Esophagus squamous epithelium (tissue), 5 donors: ENCODE data around the gene HOXD9. TPM values are rescaled to one million over a fixed set of nuclear protein-coding genes. Genes with fewer than 3 reads are reported as not detected.

Experiments used
- DNase-seq: peaks from one replicate; lab custom pipeline; 2025; lab: John Stamatoyannopoulos, UW
- H3K27ac ChIP-seq, 4 donors: fragments of 200-600 bp; sonication (generic); one replicate each; pipeline ENCODE4 v1.5.1; 2016 to 2019; ENCODE audit warnings: mild to moderate bottlenecking in 1 of 4
- H3K27me3 ChIP-seq, 4 donors: fragments of 200-600 bp; sonication (generic); 1 replicate in 3 of 4; 2 replicates in 1 of 4; pipeline versions ENCODE4 v1.5.1 to v1.6.0; 2017 to 2021; ENCODE audit warnings: antibody characterized with exemption in 1 of 4
- H3K36me3 ChIP-seq, 3 donors: fragments of 200-600 bp; sonication (generic); one replicate each; pipeline ENCODE4 v1.5.1; 2016 to 2019
- H3K4me1 ChIP-seq, 3 donors: fragments of 200-600 bp; sonication (generic); one replicate each; pipeline ENCODE4 v1.5.1; 2017 to 2019
- H3K4me3 ChIP-seq, 4 donors: fragments of 200-600 bp; sonication (generic); 1 replicate in 3 of 4; 2 replicates in 1 of 4; pipeline ENCODE4 v1.5.1; 2016 to 2019; ENCODE audit warnings: mild to moderate bottlenecking in 2 of 4, moderate library complexity in 1 of 4
- H3K9me3 ChIP-seq, 3 donors: fragments of 200-600 bp; sonication (generic); one replicate each; pipeline ENCODE4 v1.5.1; 2016 to 2019
- POLR2A ChIP-seq, 4 donors: fragments of 450-650 bp; IDR thresholded peaks; one replicate each; pipeline ENCODE4 v1.6.1; 2017; ENCODE audit warnings: antibody characterized with exemption in 4 of 4, mild to moderate bottlenecking in 4 of 4, moderate library complexity in 3 of 4
- WGBS, 2 donors: methylation state at CpG; one replicate each; pipeline ENCODE4 v1.1.5; 2018; 5-methylcytosine and 5-hydroxymethylcytosine counted together
- intact Hi-C: fragments of 100-400 bp; cut with DNase I; formaldehyde crosslinking; loops from one replicate; pipeline ENCODE4 v1.15.0; 2022
- total RNA-seq, 4 donors: library from RNA; depleted of rRNA; stranded (reverse); fragments of >200 nt; gene quantifications; one replicate each; pipeline ENCODE4 v1.1.0, GENCODE V29; 2016
- TF ChIP-seq, protein P1 (sequence below), 6 experiments: fragments of 450-650 bp in 4 of 6; fragments of 200-600 bp in 2 of 6; sonication (generic) in 2 of 6; IDR thresholded peaks; one replicate each; pipeline ENCODE4 v1.5.1; 2016 to 2019; ENCODE audit warnings: antibody characterized with exemption in 6 of 6, mild to moderate bottlenecking in 4 of 6, moderate library complexity in 4 of 6
- donor health status: DM: yes; HTN: yes; CAD: no.

The HOXD9 gene
- total RNA-seq, 4 donors from 2014 or later, result 0.61 to 3.4 TPM; not detected in 2

DNA sequence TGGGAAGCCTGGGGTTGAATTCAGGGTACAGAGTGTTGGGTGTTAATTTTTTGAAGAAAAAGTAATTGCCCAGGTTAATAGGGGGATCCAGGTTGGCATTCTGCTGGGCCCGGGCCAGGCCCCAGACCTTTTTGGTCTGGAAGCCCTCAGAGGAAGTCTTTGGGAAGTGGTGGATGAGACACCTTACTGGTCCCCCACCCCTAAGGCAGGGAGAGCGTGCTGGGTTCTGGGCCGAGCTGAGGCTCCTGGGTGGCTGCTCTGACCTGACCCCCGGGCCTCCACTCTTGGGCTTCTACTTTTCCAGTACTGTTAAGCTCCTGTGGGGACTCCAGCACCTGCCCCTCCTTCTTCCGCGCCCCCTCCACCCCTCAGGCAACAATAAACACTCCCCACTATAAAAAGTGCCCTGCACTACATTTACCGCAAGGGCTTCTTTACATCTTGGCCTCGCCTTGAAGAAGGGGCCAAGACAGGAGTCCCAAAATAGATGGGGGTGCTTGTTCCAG is 33.8 kb downstream of the HOXD9 start:
- Histone ChIP-seq H3K27ac (no peak overlapping the region), H3K4me1 (peaks cover 22 to 64% (median 27%) of the 10 kb centered on the region in 3 donors), H3K36me3 (no peaks in the 10 kb centered on the region), H3K4me3 (no peak overlapping the region), H3K9me3 (no peaks in the 10 kb centered on the region), H3K27me3 (peaks cover 23 to 100% (median 76%) of the 10 kb centered on the region in 4 donors)
- intact Hi-C loops, result no loop called here
- no peak for TF ChIP-seq POLR2A (IDR thresholded peaks at IDR 0.05)
- TF ChIP-seq, protein P1, sequence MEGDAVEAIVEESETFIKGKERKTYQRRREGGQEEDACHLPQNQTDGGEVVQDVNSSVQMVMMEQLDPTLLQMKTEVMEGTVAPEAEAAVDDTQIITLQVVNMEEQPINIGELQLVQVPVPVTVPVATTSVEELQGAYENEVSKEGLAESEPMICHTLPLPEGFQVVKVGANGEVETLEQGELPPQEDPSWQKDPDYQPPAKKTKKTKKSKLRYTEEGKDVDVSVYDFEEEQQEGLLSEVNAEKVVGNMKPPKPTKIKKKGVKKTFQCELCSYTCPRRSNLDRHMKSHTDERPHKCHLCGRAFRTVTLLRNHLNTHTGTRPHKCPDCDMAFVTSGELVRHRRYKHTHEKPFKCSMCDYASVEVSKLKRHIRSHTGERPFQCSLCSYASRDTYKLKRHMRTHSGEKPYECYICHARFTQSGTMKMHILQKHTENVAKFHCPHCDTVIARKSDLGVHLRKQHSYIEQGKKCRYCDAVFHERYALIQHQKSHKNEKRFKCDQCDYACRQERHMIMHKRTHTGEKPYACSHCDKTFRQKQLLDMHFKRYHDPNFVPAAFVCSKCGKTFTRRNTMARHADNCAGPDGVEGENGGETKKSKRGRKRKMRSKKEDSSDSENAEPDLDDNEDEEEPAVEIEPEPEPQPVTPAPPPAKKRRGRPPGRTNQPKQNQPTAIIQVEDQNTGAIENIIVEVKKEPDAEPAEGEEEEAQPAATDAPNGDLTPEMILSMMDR (IDR thresholded peaks at IDR 0.05), result no peak
- DNase-seq, result no peak
- 27 to 46% methylated on average over 6 to 7 of the region's 8 CpGs for WGBS, 2 donors

DNA sequence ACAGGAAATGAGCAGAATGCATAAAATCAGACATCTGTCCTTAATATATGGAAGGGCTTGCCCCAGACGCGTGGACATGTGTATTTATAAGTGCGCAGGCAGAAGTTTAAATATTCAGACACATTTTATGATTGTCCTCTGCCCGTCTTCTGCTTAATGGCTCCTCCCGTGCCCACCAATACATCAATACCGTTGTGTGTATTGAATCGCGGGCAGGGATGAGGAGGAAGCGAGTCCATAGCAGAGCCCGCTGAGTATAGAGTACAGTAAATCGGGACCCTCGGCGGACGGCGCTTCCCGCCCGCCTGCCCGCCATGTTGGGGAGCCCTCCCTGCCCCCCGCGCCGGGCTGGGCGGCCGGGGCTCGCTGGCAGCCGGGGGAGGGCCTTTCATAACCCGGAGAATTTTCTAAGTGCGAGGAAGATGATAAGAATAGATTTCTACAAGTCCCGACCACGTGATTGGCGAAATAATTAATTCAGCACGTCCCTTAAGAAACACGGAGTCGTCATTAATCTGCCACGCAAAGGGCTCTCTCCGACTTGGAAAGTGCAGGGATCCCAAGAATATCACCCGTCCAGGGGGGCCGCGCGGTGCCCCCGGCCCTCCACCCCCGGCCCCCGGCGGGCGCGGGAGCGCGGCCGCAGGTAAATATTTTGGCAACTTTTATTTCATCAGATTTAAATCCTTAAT is 34.4 kb downstream of the HOXD9 start, which contains the start of gene HOXD3:
HOXD3 (plus strand) TSS at position 501 of the 692 bp plus-strand sequence. CDS start 11,808 bp downstream, outside the sequence.
- 18 to 25% methylated on average over 31 to 37 of the region's 48 CpGs for WGBS, 2 donors
- Histone ChIP-seq H3K4me3 (peak within 1 kb of the TSS in 2 of 4 donors; percentile 11 to 35), H3K27ac (no peak within 1 kb of the TSS), H3K9me3 (no peaks in the 10 kb centered on the region), H3K27me3 (peaks cover 18 to 100% (median 76%) of the 10 kb centered on the region in 4 donors), H3K36me3 (no peaks in the 10 kb centered on the region), H3K4me1 (peaks cover 22 to 63% (median 22%) of the 10 kb centered on the region in 3 donors)
- no peak for DNase-seq
- TF ChIP-seq POLR2A (IDR thresholded peaks at IDR 0.05), result no peak
- TF ChIP-seq, protein P1 (IDR thresholded peaks at IDR 0.05), result no peak
- intact Hi-C loops, result no loop called here

DNA sequence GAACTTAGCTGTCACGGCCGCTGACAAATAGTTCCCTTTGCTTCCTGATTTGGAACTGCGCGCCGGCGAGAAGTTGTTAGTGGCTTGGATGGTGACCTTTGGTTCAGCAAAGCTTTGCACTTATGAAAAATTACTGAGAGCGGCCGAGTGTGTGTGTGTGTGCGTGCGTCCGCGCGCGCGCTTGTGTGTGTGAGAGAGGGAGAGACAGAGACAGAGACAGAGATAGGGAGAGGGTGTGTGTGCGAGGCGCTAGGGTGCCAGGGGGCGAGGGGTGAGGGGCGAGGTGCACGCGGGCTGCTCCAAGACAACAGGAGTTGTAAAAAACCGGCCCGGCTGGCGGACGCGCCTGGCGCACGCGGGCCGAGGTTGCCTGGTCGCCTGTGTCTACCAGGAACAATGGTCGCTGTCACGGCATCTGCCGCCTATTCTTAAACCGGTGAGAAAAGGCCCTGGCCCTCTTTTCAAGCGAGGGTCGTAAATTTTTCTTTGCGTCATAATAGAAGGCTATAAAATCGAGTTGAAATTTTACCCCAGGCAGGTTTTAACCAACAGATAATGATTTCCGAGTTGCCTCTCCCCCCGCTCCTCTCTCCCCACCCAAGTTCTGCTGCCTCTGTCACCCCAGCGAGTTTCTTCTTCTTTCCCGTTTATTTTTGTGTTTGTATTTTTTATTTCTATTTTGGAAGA is 35.1 kb downstream of the HOXD9 start:
- Histone ChIP-seq H3K4me3 (peak overlapping the region in 2 of 4 donors; percentile 11 to 35), H3K36me3 (no peaks in the 10 kb centered on the region), H3K4me1 (peaks cover 21 to 62% (median 22%) of the 10 kb centered on the region in 3 donors), H3K27ac (no peak overlapping the region), H3K9me3 (no peaks in the 10 kb centered on the region), H3K27me3 (peaks cover 24 to 100% (median 80%) of the 10 kb centered on the region in 4 donors)
- 22 to 27% methylated on average over 35 to 39 of the region's 43 CpGs for WGBS, 2 donors
- TF ChIP-seq, protein P1 (IDR thresholded peaks at IDR 0.05), result no peak
- no peak for TF ChIP-seq POLR2A (IDR thresholded peaks at IDR 0.05)
- DNase-seq, result no peak
- intact Hi-C loops, result no loop called here

DNA sequence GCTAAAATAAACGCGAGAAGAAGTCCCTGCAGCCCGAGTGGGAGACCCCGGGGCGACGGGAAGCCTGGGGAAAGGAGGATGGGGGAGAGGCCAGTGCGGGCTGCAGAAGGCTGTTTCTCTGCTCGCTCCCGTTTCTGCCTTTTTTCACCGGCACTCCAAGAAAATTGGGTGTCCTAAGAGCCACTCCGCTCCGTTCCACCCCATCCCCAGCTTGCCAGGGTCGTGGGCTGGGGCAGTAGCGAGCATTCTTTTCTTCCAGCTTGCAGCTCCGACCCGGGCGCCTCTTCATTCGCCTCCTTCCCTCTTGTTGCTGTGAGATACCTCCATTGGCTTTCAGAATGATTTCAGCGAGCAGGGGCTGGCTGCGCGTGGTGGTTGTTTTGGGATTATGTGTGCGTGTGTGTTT is 35.7 kb downstream of the HOXD9 start:
- Histone ChIP-seq H3K4me1 (peaks cover 21 to 64% (median 22%) of the 10 kb centered on the region in 3 donors), H3K4me3 (no peak overlapping the region), H3K27me3 (peaks cover 25 to 100% (median 81%) of the 10 kb centered on the region in 4 donors), H3K27ac (no peak overlapping the region), H3K36me3 (no peaks in the 10 kb centered on the region), H3K9me3 (no peaks in the 10 kb centered on the region)
- intact Hi-C loops, result no loop called here
- TF ChIP-seq POLR2A (IDR thresholded peaks at IDR 0.05), result no peak
- TF ChIP-seq, protein P1 (IDR thresholded peaks at IDR 0.05), result no peak
- WGBS, 2 donors, result 13 to 16% methylated on average over 18 to 19 of the region's 22 CpGs
- no peak for DNase-seq
